Upper lobe of right lung (tissue), 1 donor: Measurements from ENCODE around the gene CCDC83. TPM values are rescaled to one million over a fixed set of nuclear protein-coding genes. Genes with fewer than 3 reads are reported as not detected.
"Not testable (repeated sequence)": the region's sequence is repeated elsewhere in the genome, so short reads cannot be mapped to it uniquely, and the experiment has no call there.

Experiments used
- ATAC-seq: fragments of 200-7000 bp; cut with Tn5 transposase; one replicate; pipeline ENCODE4 v1.9.1; 2020; ENCODE audit warnings: mild to moderate bottlenecking, moderate library complexity
- DNase-seq: peaks from one replicate; pipeline ENCODE4 v3.0.0-alpha.2; 2020
- H3K27ac ChIP-seq: fragments of 200-600 bp; one replicate; pipeline ENCODE4 v1.8.0; 2022
- H3K27me3 ChIP-seq: fragments of 200-600 bp; one replicate; pipeline ENCODE4 v1.8.0; 2022; ENCODE audit warnings: mild to moderate bottlenecking
- H3K36me3 ChIP-seq: fragments of 200-600 bp; one replicate; pipeline ENCODE4 v1.8.0; 2022
- H3K4me1 ChIP-seq: fragments of 200-600 bp; one replicate; pipeline ENCODE4 v1.8.0; 2022
- H3K4me3 ChIP-seq: fragments of 200-600 bp; one replicate; pipeline ENCODE4 v1.8.0; 2022; ENCODE audit warnings: mild to moderate bottlenecking
- H3K9me3 ChIP-seq: fragments of 200-600 bp; one replicate; pipeline ENCODE4 v1.8.0; 2022
- intact Hi-C: fragments of 100-400 bp; cut with DNase I; formaldehyde crosslinking; loops from one replicate; pipeline ENCODE4 v1.11.0; 2022
- total RNA-seq: library from RNA; stranded (reverse); fragmentation: NEBNext Ultra II Directional; extraction: Animal tissue kit (Norgen Biotek cat#: 25700); gene quantifications from one replicate; pipeline ENCODE4 v1.2.1, GENCODE V29; 2021
- TF ChIP-seq, protein P1 (sequence below): fragments of 200-600 bp; IDR thresholded peaks from one replicate; pipeline ENCODE4 v1.8.0; 2022; ENCODE audit warnings: antibody characterized with exemption
- donor health status: DM: no; HTN: yes; CAD: no; lungs with severe emphysema.

Gene CCDC83
- total RNA-seq, 1 donor from 2014 or later, result not detected

DNA sequence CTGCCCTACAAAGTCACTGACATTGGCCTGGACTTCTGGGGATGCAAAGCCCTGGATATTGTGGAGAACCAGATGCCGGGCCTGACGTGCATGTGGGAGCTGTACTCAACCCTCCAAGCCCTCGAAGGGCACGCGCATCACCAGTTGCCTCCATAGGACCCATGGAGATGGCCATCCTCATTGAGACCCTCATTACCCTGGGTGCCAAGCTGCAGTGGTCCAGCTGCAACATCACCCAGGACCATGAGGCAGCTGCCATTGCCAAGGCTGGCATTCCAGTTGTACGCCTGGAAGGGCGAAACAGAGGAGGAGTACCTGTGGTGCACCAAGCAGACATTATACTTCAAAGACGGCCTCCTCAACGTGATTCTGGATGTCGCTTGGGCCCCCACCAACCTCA, 1.9 kb downstream of the CCDC83 start:
- Histone ChIP-seq H3K4me3 (no peak overlapping the region), H3K27ac (no peak overlapping the region), H3K9me3 (no peaks in the 10 kb centered on the region), H3K4me1 (peaks cover 8% of the 10 kb centered on the region), H3K36me3 (no peaks in the 10 kb centered on the region), H3K27me3 (no peaks in the 10 kb centered on the region)
- DNase-seq (no peak), ATAC-seq (no peak)
- intact Hi-C loops, result no loop called here
- TF ChIP-seq, protein P1, sequence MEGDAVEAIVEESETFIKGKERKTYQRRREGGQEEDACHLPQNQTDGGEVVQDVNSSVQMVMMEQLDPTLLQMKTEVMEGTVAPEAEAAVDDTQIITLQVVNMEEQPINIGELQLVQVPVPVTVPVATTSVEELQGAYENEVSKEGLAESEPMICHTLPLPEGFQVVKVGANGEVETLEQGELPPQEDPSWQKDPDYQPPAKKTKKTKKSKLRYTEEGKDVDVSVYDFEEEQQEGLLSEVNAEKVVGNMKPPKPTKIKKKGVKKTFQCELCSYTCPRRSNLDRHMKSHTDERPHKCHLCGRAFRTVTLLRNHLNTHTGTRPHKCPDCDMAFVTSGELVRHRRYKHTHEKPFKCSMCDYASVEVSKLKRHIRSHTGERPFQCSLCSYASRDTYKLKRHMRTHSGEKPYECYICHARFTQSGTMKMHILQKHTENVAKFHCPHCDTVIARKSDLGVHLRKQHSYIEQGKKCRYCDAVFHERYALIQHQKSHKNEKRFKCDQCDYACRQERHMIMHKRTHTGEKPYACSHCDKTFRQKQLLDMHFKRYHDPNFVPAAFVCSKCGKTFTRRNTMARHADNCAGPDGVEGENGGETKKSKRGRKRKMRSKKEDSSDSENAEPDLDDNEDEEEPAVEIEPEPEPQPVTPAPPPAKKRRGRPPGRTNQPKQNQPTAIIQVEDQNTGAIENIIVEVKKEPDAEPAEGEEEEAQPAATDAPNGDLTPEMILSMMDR, result no peak

DNA sequence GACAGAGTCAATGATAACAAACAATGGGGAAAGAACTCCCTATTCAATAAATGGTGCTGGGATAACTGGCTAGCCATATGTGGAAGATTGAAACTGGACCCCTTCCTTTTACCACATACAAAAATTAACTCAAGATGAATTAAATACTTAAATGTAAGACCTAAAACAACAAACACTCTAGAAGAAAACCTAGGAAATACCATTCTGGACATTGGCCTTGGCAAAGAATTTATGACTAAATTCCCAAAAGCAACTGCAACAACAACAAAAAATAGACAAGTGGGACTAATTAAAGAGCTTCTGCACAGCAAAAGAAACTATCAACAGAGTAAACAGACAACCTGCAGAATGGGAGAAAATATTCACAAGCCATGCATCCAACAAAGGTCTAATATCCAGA, 4.4 kb downstream of the CCDC83 start:
- intact Hi-C loops, result not testable (repeated sequence)

GRCh38 chr11:85863855-85864254, 8.7 kb downstream of the CCDC83 start:
- H3K4me1 ChIP-seq, result no peaks in the 10 kb centered on the region
- H3K9me3 ChIP-seq, result no peaks in the 10 kb centered on the region
- no peak overlapping the region for H3K4me3 ChIP-seq
- no peaks in the 10 kb centered on the region for H3K27me3 ChIP-seq
- ATAC-seq (no peak), DNase-seq (no peak)
- intact Hi-C loops, result no loop called here
- H3K36me3 ChIP-seq, result no peaks in the 10 kb centered on the region
- TF ChIP-seq, protein P1, result no peak
- no peak overlapping the region for H3K27ac ChIP-seq

More for the DNA sequence above, 4.4 kb downstream of the CCDC83 start:
- H3K27me3 ChIP-seq, H3K27ac ChIP-seq, DNase-seq, H3K4me1 ChIP-seq, H3K36me3 ChIP-seq, H3K4me3 ChIP-seq, H3K9me3 ChIP-seq, ATAC-seq: not testable (repeated sequence)

DNA sequence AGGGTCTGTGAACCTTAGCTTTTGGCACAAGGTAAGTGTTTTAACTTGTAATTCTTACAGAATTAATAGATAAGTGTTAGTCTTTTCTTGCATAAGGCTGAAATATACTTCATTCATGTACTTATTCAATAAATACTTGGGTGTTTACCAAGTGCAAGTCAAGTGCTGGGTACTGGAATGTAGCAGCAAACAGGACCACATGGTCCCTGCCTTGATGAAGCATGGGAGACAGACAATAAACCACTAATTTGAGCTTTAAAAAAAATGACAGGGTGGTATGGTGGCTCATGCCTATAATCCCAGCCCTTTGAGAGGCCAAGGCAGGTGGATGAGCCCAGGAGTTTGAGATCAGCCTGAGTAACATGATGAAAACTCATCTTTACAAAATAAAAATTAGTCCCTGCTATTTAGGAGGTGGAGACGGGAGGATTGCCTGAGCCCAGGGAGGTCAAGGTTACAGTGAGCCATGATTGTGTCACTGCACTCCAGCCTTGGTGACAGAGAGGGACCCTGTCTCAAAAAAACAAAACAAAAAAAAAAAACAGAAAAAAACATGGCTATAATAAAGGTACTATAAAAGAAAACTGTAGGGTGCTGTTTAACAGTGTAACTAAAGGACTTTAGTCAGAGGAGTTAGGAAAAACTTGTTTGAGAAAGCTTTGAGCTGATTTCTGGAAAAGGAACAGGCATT, 11.1 kb downstream of the CCDC83 start:
- ATAC-seq, result no peak

DNA sequence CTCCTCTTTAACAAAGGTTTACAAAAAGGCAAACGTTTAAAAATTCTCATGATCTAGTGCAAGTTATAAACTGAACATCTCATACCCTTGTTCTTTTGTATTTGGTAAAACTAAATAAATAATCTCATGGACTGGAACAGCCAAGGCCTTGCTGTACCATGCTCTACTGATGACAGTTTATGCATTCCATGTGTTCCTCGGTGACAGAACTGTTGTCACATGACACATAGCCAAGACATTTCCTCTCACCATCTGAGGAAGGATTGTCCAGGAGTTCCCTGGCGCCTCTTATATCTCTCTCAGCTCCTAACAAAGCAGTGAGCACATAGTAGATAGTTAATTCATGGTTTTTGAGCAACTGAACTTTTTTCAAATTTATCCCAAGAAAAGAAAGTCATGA, 12.6 kb downstream of the CCDC83 start:
- TF ChIP-seq, protein P1, result no peak
- Histone ChIP-seq H3K27me3 (no peaks in the 10 kb centered on the region), H3K36me3 (no peaks in the 10 kb centered on the region), H3K9me3 (no peaks in the 10 kb centered on the region), H3K27ac (no peak overlapping the region), H3K4me3 (no peak overlapping the region), H3K4me1 (no peaks in the 10 kb centered on the region)
- intact Hi-C loops, result no loop called here
- DNase-seq, result no peak
- no peak for ATAC-seq

More for the DNA sequence above, 11.1 kb downstream of the CCDC83 start:
- Histone ChIP-seq H3K9me3 (no peaks in the 10 kb centered on the region), H3K4me3 (no peak overlapping the region), H3K27ac (no peak overlapping the region), H3K4me1 (no peaks in the 10 kb centered on the region), H3K27me3 (no peaks in the 10 kb centered on the region), H3K36me3 (no peaks in the 10 kb centered on the region)
- intact Hi-C loops, result no loop called here
- no peak for DNase-seq
- TF ChIP-seq, protein P1, result no peak

DNA sequence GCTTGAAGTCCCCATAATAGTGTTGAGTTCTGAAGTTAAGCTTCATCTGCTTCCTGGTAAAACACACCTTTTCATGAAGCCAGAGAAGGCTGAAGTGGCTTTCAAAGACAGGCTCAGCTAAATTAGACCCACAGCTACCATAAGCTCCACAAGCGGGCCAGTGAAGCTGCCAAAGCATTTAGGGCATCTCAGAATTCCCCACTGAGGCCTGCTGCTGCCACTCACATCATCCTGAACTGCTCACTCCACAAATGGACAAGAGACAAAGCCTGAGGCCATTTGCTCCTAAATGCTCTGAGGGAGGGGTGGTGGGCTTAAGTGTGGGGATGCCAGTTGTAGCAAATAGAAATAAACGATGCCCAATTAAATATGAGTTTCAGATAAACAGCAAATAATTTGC, 14.6 kb downstream of the CCDC83 start:
- Histone ChIP-seq H3K27ac (no peak overlapping the region), H3K4me3 (no peak overlapping the region), H3K27me3 (no peaks in the 10 kb centered on the region), H3K36me3 (no peaks in the 10 kb centered on the region), H3K4me1 (no peaks in the 10 kb centered on the region), H3K9me3 (no peaks in the 10 kb centered on the region)
- TF ChIP-seq, protein P1, result no peak
- no peak for DNase-seq
- ATAC-seq, result no peak
- intact Hi-C loops, result no loop called here
